Measurements from ENCODE around the gene MED1.
"Not testable (repeated sequence)": the region's sequence is repeated elsewhere in the genome, so short reads cannot be mapped to it uniquely, and the experiment has no call there.

The MED1 gene

DNA sequence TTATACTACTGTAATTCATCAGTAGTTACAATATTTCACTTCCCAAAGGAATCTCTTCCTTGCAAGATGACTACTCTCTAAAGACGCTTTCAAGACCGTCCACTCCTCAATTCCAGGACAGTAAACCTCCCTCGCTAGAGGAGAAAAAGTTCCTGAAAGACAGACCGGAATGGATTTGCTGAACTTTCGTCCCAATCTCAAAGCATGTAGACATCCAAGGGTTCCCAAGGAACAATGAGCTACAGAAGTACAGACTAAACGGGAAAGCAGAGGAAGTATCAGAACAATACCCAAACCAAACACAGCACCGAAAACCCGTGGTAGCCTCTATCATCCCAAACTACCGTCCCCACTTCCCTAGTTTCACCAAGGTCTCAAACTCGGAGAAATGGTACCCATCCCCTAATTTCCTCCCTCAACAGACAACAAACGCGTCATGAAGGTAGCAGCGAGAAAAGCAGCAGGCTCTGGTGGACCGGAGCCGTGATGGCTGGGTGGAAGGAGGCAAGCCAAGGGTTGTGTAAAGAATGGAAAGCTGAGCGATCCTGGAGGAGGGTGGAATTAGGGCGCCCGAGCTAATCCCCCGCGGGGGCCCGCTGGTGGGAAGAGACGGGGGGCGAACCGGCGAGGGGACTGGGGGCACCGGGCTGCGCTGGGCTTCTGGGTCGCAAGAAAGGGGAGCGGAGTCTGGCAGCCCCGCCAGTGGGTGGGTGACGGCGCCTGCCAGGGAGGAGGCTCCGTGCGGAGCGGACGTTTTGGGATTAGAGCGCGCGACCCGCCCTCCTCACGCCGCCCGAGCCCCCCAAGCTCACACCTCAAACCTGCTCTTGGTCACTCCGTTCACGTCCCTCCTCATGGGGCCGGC lies 50.3 kb downstream of the MED1 start:
- TF ChIP-seq, protein P1, sequence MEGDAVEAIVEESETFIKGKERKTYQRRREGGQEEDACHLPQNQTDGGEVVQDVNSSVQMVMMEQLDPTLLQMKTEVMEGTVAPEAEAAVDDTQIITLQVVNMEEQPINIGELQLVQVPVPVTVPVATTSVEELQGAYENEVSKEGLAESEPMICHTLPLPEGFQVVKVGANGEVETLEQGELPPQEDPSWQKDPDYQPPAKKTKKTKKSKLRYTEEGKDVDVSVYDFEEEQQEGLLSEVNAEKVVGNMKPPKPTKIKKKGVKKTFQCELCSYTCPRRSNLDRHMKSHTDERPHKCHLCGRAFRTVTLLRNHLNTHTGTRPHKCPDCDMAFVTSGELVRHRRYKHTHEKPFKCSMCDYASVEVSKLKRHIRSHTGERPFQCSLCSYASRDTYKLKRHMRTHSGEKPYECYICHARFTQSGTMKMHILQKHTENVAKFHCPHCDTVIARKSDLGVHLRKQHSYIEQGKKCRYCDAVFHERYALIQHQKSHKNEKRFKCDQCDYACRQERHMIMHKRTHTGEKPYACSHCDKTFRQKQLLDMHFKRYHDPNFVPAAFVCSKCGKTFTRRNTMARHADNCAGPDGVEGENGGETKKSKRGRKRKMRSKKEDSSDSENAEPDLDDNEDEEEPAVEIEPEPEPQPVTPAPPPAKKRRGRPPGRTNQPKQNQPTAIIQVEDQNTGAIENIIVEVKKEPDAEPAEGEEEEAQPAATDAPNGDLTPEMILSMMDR (conservative IDR thresholded peaks at IDR 0.05; ENCODE audit: low read depth, low read length) = no peak
- peak; percentile 28 for DNase-seq (ENCODE audit: low read depth)
- peak overlapping the region; percentile 95 for H3K4me3 ChIP-seq (ENCODE audit: low read depth, low read length)

DNA sequence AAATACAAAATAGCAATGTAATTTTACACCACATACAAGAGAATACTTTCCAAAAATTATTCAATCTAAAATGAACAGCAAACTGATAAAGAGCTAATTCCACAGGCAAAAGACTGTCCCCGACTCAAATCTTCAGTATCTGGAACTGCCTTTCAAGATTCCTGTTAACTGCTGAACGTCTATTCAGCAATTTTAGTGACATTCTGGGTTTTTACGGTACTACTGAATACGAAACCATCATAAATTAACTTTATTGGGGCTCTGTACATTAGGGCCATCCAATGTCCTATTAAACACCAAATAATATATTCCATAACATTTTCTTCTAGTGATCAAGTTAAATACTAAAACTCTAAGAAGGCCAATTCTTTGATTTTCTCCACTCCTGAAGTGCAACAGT lies 51.3 kb downstream of the MED1 start:
- H3K4me3 ChIP-seq (ENCODE audit: low read depth, low read length) = no peak overlapping the region
- TF ChIP-seq, protein P1 (conservative IDR thresholded peaks at IDR 0.05; ENCODE audit: low read depth, low read length) = no peak
- DNase-seq (ENCODE audit: low read depth) = no peak

DNA sequence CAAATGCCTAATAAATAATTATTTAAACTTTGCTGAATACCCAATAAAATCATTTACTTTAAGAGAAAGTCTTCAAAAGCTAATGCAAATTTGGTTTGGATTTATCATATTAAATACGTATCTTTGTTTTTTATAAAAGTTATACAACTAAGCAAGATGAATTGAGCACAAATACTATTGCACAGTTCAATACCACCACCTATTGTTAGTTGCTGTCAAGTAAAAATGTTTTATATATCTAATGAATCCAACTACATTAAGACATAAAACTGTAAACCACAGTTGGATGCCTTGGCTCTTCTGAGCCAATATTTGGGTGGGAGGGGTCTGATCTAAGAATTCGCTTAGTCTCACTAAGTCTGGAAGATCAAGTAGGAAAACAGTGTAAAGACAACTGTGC lies 57.3 kb downstream of the MED1 start:
- peak; percentile 14 for DNase-seq (ENCODE audit: low read depth)
- TF ChIP-seq, protein P1 (conservative IDR thresholded peaks at IDR 0.05; ENCODE audit: low read depth, low read length) = no peak
- no peak overlapping the region for H3K4me3 ChIP-seq (ENCODE audit: low read depth, low read length)

DNA sequence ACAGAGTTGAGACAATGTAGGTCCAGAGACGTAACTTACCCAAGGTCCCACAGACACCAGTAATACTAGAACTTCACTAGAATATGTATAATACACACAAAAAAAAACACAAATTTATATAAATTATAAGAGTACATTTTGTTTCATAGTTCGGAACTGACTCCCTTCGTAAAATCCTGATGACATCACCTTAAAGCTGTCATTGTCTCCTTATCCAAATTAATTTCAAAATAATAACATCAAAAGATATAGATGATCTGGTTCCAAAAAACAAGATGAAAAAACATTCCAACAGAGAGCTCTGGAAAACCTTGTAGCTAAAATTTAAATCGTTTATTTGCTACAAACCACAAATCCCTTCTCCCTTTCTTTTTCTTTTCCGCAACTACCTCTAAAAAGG lies 59.6 kb downstream of the MED1 start:
- TF ChIP-seq, protein P1 (conservative IDR thresholded peaks at IDR 0.05; ENCODE audit: low read depth, low read length) = no peak
- no peak for DNase-seq (ENCODE audit: low read depth)
- H3K4me3 ChIP-seq (ENCODE audit: low read depth, low read length) = no peak overlapping the region

DNA sequence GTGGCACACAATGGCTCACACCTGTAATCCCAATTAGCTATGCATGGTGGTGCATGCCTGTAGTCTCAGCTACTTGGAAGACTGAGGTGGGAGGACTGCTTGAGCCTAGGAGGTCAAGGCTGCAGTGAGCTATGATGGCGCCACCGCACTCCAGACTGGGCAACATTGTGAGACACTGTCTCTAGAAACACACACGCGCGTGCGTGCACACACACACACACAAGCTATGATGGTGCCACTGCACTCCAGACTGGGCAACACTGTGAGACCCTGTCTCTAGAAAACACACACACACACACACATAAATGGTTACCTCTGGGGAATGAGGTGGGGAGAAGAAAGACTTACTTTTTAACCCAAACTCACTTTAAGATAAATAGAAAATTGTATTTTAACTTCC lies 66.0 kb downstream of the MED1 start:
- TF ChIP-seq, protein P1 (conservative IDR thresholded peaks at IDR 0.05; ENCODE audit: low read depth, low read length) = no peak
- no peak overlapping the region for H3K4me3 ChIP-seq (ENCODE audit: low read depth, low read length)
- no peak for DNase-seq (ENCODE audit: low read depth)

DNA sequence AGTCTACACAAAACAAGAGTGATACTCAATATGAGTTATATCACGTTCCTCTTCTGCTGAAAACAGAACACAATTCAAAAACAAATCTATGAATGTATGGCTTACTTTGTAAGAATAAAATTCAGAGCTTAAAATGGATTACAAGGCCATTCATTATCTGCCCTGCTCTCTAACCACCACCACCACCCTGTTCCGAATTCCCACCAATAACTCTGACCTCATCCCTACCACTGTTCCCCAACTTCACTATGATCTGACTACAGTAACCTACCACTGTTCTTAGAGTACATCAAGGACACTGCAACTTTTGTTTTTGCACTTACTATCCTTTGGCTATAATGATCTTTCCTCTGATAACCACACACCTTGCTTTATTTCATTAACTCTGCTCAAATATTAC lies 70.9 kb downstream of the MED1 start:
- DNase-seq (ENCODE audit: low read depth) = no peak
- H3K4me3 ChIP-seq (ENCODE audit: low read depth, low read length) = no peak overlapping the region
- TF ChIP-seq, protein P1 (conservative IDR thresholded peaks at IDR 0.05; ENCODE audit: low read depth, low read length) = no peak

DNA sequence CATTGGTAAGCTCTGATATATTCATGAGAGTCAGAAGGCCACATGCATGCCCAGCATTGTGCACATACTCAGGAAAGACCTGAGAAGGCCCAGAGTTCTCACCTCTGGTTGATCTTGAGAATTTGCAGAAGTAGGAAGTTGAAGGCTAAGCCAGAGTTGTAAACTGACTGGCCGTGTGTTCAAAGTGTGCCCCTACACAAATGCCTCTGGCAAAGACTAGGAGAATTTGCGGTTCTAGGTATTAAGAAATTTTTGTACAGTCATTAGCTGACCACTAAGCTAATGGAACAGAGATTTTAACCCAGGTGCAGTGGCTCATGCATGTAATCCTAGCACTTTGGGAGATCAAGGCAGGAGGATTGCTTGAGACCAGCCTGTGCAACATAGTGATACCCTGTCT lies 74.6 kb downstream of the MED1 start:
- no peak for DNase-seq (ENCODE audit: low read depth)
- TF ChIP-seq, protein P1 (conservative IDR thresholded peaks at IDR 0.05; ENCODE audit: low read depth, low read length) = no peak
- no peak overlapping the region for H3K4me3 ChIP-seq (ENCODE audit: low read depth, low read length)

DNA sequence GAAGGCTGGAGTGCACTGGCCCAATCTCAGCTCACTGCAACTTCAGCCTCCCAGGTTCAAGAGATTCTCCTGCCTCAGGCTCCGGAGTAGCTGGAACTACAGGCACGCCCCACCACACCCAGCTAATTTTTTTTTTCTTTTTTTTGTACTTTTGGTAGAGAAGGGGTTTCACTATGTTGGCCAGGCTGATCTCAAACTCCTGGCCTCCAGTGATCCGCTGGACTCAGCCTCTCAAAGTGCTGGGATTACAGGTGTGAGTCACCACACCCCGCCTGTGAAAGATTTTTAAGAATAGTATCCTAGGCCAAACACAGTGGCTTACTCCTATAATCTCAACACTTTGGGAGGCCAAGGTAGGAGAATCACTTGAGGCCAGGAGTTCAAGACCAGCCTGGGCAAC lies 83.3 kb downstream of the MED1 start:
- not testable (repeated sequence) for DNase-seq (ENCODE audit: low read depth); H3K4me3 ChIP-seq (ENCODE audit: low read depth, low read length)
